ENCODE measurements around the gene AMBP.
A peak's percentile ranks its signal among the peaks of the same experiment; 100 is the strongest.
"Not testable (repeated sequence)": the region's sequence is repeated elsewhere in the genome, so short reads cannot be mapped to it uniquely, and the experiment has no call there.

Gene AMBP

DNA sequence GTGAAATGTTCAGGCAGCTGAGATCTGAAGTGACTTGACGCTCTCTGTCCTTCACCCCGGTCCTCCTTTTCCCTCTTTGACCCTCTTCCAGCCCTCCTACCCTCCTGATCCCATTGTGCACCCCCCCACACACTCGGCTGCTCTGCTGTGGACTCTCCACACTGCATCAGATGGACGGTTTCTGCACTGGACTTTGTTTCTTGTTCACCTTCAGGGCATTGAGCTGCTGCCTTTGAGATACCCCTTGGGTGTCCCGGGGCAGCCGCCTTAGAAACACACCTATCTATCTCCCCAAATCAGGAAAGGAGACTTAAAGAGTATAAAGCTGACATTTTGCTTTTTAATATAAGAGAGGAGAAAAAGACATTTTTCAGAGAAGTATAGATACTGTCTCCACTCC, 27.5 kb downstream of the AMBP start:
- FAIRE-seq, result no peak
- no peak for TF ChIP-seq POLR2A (IDR thresholded peaks at IDR 0.05; ENCODE audit: low read depth, low read length)
- DNase-seq (ENCODE audit: insufficient read length, low spot score), result no peak

DNA sequence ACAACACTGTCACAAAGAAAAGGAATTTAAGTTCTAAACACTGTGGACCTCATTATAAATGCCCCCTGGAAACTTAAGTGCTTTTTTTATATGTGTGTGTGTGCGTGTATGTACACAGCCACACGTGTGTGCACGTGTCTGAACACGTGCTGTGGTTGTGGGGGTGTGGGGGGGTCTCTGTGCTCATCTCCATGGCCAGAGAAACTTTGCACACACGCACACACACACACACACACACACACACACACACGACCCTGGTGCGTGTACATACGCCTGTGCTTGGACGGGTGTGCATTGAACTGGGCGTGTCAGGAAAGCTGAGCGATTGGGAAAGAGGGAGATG, 27.9 kb downstream of the AMBP start:
- FAIRE-seq (no peak), DNase-seq (ENCODE audit: insufficient read length, low spot score) (no peak)
- no peak for TF ChIP-seq POLR2A (IDR thresholded peaks at IDR 0.05; ENCODE audit: low read depth, low read length)

DNA sequence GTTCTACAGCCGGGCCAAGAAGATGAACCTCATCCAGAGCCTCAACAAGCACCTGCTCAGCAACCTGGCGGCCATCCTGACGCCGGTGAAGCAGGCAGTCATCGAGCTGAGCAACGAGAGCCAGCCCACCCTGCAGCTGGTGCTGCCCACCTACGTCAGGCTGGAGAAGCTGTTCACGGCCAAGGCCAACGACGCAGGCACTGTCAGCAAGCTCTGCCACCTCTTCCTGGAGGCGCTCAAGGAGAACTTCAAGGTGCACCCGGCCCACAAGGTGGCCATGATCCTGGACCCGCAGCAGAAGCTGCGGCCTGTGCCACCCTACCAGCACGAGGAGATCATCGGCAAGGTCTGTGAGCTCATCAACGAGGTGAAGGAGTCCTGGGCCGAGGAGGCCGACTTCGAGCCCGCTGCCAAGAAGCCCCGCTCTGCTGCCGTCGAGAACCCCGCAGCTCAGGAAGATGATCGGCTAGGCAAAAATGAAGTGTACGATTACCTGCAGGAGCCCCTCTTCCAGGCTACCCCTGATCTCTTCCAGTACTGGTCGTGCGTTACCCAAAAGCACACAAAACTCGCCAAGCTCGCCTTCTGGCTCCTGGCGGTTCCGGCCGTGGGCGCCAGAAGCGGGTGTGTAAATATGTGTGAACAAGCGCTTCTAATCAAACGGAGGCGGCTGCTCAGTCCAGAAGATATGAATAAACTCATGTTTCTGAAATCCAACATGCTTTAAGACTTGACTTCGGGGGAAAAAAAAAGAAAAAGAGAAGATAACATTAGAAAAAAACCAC, 28.5 kb downstream of the AMBP start:
- DNase-seq (ENCODE audit: insufficient read length, low spot score) (no peak), FAIRE-seq (no peak)
- no peak for TF ChIP-seq POLR2A (IDR thresholded peaks at IDR 0.05; ENCODE audit: low read depth, low read length)

DNA sequence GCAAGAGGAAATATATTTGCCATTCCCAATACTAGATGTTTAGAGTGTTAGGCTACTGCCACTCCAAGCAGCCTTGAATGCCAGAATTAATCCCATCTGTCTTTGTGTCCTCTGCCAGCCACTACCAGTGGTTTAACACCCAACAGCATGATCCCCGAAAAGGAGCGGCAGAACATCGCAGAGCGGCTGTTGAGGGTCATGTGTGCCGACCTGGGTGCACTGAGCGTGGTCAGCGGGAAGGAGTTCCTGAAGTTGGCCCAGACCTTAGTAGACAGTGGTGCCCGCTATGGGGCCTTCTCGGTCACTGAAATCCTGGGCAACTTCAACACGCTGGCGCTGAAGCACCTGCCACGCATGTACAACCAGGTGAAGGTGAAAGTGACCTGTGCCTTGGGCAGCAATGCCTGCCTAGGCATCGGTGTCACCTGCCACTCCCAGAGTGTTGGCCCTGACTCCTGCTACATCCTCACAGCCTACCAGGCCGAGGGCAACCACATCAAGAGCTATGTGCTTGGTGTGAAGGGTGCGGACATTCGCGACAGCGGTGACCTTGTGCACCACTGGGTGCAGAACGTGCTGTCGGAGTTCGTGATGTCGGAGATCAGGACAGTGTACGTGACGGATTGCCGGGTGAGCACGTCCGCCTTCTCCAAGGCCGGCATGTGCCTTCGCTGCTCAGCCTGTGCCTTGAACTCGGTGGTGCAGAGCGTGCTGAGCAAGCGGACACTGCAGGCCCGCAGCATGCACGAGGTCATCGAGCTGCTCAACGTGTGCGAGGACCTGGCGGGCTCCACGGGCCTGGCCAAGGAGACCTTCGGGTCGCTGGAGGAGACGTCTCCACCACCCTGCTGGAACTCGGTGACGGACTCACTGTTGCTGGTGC, 29.3 kb downstream of the AMBP start:
- FAIRE-seq, result no peak
- no peak for DNase-seq (ENCODE audit: insufficient read length, low spot score)
- TF ChIP-seq POLR2A (IDR thresholded peaks at IDR 0.05; ENCODE audit: low read depth, low read length), result no peak

DNA sequence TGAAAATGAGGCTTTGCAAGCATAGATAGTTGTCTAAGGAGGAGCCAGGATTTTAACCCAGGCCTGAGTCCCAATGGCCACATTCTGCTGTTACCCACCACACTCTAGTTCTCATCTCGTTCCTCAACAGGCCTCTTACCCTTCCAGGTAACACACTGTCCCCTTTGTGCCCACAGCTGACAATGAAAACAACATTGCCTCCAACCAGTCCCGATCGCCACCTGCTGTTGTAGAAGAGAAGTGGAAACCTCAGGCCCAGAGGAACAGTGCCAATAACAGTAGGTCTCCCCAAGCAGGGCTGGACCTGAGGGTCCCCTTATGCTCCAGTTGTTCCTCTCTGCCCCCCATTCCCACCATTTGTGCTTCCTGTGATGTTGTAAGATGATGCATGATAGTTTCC, 30.4 kb downstream of the AMBP start:
- no peak for TF ChIP-seq POLR2A (IDR thresholded peaks at IDR 0.05; ENCODE audit: low read depth, low read length)
- FAIRE-seq (no peak), DNase-seq (ENCODE audit: insufficient read length, low spot score) (no peak)

DNA sequence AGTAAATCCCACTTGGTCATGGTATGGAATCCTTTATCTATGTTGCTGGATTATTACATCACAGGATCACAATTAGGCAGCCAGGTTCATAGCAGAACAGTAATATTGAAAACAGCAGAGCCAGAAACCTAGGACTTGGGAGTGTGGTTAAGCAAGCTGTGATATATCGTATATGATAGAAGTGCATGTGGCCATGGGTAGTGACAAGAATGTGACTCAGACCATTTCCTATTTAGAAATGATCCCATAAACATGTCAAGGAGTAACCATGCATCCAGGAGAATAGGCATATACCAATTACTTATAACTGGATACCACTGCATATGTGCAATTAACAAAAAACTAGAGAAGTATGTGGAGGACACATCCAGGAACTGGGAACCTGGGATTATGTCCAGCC, 31.2 kb downstream of the AMBP start:
- TF ChIP-seq POLR2A (IDR thresholded peaks at IDR 0.05; ENCODE audit: low read depth, low read length), result no peak
- no peak for DNase-seq (ENCODE audit: insufficient read length, low spot score)
- FAIRE-seq, result peak; percentile 33

DNA sequence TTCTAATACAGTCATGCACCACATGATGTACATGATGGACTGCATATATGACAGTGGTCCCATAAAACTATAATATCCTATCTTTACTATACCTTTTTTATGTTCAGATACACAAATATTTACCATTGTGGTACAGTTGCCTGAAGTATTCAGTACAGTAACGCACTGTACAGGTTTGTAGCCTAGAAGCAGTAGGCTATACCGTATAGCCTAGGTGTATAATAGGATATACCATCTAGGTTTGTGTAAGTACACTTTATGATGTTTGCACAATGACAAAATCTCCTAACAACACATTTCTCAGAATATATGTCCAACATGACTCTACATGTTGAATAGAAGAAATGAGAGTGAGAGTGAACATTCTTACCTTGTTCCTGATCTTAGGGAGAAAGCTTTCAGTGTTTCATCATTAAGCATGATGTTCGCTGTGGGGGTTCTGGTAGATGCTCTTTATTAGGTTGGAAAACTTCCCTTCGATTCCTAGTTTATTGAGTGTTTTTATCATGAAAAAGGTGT, 31.8 kb downstream of the AMBP start:
- DNase-seq (ENCODE audit: insufficient read length, low spot score) (no peak), FAIRE-seq (no peak)
- no peak for TF ChIP-seq POLR2A (IDR thresholded peaks at IDR 0.05; ENCODE audit: low read depth, low read length)

DNA sequence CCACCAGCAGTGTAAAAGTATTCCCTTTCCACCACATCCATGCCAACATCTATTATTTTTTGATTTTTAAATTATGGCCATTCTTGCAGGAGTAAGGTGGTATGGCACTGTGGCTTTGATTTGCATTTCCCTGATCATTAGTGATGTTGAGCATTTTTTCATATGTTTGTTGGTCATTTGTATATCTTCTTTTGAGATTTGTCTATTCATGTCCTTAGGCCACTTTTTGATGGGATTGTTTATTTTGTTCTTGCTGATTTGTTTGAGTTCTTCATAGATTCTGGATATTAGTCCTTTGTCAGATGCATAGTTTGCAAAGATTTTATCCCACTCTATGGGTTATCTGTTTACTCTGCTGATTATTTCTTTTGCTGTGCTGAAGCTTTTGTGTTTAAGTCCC, 34.4 kb downstream of the AMBP start:
- FAIRE-seq; DNase-seq (ENCODE audit: insufficient read length, low spot score): not testable (repeated sequence)

DNA sequence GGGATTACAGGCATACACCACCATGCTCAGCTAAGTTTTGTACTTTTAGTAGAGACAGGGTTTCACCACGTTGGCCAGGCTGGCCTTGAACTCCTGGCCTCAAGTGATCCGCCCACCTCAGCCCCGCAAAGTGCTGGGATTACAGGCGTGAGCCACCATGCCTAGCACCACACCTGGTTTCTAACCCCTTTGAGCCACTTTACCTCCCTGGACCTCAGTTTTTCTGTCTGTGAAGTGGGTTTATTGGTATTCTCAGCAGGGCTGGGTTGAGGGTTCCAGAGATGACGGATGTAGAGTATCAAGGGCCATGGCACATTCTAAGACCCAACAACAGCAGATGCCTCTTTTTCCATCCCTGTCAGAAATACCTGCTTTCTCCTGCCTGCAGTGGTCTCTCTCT, 38.6 kb downstream of the AMBP start:
- DNase-seq (ENCODE audit: insufficient read length, low spot score) (no peak), FAIRE-seq (no peak)
- TF ChIP-seq POLR2A (IDR thresholded peaks at IDR 0.05; ENCODE audit: low read depth, low read length), result no peak

DNA sequence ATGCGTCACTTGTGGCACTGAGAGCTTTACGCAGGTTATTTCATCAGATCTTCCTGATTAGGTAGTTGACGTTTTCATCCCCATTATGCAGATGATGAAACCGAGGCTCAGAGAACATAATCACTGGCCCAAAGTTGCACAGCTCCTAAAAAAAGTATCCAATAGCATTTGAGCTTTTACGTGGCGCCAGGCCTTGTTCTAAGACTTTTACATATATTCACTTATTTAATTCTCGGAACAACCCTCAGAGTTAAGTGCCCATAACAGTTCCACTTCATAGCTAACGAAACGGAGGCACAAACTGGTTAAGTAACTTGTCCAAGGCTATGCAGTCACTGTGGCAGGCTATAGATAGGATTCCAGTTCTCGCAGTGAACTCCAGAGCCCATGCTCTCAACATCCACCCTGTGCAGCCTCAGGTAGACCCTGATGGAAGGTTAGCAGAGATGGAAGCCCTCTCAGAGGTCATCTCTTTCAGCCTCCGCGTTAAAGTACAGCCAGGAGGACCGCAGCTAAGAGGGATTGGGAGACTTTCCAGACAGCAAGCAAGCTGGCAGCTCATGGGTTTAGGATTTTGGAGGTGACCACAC, 39.3 kb downstream of the AMBP start:
- FAIRE-seq (no peak), DNase-seq (ENCODE audit: insufficient read length, low spot score) (no peak)
- no peak for TF ChIP-seq POLR2A (IDR thresholded peaks at IDR 0.05; ENCODE audit: low read depth, low read length)

DNA sequence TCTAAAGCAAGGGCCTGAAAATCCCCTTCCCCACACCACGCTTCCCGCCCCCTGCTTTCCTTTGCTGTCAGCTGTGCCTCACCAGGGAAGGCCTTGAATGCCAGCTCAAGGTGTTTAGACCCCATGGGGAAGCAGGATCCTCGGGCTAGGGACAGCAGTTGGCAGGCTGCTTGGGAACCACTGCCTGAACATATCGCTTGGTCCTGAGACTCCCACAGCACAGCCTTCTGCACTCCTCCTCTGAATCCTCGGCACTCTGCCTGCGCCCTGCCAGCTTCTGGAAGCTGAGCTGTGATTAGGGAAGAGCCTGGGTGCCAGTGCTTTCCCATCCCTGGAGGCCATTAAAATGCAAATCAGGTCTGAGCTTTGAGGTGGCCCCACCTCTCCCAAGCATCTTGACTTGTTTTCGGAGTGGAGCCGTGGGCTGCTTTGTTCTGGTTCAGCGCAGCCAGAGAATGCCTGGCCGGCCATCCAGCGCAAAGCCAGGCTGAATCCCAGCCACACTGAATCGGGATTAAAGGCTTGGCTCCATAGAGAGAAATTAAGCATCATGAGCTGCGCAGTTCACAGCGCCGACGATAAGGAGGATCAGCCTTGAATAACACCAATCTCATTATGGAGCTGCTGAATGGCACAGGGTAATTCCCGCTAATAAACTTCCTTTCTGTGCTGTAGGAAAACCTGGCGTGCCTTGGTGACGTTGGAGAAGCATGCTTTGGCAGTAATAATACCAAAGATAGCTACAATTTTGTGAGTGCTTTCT, 40.0 kb downstream of the AMBP start:
- DNase-seq (ENCODE audit: insufficient read length, low spot score) (no peak), FAIRE-seq (no peak)
- TF ChIP-seq POLR2A (IDR thresholded peaks at IDR 0.05; ENCODE audit: low read depth, low read length), result no peak

DNA sequence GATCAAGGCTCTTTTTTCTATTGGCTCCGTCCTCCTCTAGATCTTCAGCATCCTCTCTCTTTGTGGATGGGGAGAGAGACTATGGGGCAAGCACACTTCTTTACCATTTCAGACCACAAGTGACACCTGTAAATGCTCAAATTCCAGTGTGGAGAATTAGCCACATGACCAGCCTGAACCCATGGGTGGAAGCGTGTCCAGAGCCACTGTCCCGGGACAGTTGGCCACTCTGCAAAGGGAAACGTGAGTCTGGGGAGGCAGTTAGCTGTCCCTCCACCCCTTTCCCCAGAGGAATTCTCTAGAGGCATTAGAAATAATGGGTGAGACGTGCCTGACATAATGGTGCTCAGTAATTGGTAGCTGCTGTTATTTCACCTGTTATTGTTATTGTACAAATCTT, 40.9 kb downstream of the AMBP start:
- no peak for FAIRE-seq
- DNase-seq (ENCODE audit: insufficient read length, low spot score), result no peak
- TF ChIP-seq POLR2A (IDR thresholded peaks at IDR 0.05; ENCODE audit: low read depth, low read length), result no peak

DNA sequence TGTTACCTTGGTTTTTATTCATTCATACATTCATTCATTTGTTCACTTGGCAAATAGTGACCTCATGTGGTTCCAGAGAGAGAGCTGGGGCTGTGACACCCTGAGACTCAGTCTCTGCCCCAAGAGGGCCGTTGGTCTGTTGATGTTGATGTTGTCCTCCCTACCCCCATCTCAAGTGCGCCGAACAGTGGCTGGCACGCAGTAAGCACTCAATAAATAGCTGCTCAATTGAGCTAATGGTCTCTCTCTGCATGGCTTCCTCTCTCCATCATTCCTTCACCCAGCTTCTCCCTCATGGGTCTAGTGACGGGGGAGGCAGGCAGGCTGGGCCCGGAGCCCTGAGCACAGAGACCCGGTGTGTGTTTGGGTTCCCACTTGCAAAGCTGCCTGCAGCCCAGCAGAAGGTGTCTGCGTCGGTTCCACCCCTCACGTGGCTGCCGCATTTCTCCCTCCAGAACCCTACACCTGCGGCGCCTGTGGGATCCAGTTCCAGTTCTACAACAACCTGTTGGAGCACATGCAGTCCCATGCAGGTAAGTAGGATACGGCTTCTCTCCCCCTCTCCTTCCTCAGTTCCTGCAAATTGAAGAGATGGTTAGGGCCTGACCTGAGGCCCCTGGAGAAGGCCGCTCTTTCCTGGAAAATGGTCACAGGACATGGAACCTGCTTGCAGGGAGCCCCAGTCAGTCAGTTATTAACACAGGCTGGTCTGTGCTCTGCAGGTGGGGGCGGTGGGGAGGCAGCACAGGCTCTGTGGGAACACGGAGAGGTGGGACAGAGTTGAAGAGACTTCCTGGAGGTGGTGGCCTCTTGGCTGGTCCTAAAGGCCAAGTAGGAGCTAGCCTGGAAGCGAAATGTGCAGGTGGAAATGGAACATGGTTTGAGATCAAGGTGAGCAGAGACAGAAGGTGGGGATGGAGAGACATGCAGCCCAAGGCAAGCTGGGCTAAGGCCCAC, 42.0 kb downstream of the AMBP start:
- FAIRE-seq, result no peak
- no peak for TF ChIP-seq POLR2A (IDR thresholded peaks at IDR 0.05; ENCODE audit: low read depth, low read length)
- DNase-seq (ENCODE audit: insufficient read length, low spot score), result no peak
